ENCODE data around the gene PTH1R.

DNA sequence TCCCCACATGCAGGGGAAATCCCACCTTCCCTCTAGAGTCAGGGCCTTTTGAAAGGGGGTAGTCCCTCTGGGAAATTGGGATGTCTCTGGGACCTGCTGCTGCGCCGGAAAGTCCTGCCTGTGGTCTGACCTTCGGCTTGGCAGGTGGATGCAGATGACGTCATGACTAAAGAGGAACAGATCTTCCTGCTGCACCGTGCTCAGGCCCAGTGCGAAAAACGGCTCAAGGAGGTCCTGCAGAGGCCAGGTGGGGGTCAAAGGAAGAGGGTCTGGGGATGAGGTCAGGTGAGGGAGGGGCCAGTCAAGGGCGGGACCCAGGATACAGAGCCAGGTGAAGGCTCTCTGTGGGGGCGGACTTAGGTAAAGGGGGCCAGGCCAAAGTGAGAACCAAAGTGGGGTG, 16.2 kb downstream of the PTH1R start:
- TF ChIP-seq CTCF (IDR thresholded peaks at IDR 0.05) = no peak
- TF ChIP-seq EZH2 (IDR thresholded peaks at IDR 0.05) = no peak

All from neural progenitor cell (in vitro differentiated cells).